GM21515 (cell line): ENCODE data around the gene KIR3DL1.
"Not testable (repeated sequence)": the region's sequence is repeated elsewhere in the genome, so short reads cannot be mapped to it uniquely, and the experiment has no call there.

Experiments
- ATAC-seq: cut with Tn5 transposase; IDR thresholded peaks from one replicate; pipeline ENCODE4 v1.9.1; 2021; ENCODE audit not compliant: unreplicated experiment

KIR3DL1 gene

DNA sequence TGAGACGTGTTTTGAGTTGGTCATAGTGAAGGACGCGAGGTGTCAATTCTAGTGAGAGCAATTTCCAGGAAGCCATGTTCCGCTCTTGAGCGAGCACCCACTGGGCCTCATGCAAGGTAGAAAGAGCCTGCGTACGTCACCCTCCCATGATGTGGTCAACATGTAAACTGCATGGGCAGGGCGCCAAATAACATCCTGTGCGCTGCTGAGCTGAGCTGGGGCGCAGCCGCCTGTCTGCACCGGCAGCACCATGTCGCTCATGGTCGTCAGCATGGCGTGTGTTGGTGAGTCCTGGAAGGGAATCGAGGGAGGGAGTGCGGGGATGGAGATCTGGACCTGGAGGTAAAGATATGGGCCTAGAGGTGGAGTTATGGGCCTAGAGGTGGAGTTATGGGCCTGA is at the start of gene KIR3DL1:
KIR3DL1 (plus strand) TSS at position 218 of the 400 bp plus-strand sequence.
- ATAC-seq, result not testable (repeated sequence)

DNA sequence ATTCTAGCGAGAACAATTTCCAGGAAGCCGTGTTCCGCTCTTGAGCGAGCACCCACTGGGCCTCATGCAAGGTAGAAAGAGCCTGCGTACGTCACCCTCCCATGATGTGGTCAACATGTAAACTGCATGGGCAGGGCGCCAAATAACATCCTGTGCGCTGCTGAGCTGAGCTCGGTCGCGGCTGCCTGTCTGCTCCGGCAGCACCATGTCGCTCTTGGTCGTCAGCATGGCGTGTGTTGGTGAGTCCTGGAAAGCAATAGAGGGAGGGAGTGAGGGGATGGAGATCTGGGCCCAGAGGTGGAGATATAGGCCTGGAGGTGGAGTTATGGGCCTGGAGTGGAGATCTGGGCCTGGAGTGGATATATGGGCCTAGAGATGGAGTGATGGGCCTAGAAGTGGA is 46.6 kb upstream of the KIR3DL1 start, which contains the start of gene KIR2DL1:
KIR2DL1 (plus strand) TSS at position 148 of the 400 bp plus-strand sequence; CDS start at position 206, 58 bp downstream.
- not testable (repeated sequence) for ATAC-seq

DNA sequence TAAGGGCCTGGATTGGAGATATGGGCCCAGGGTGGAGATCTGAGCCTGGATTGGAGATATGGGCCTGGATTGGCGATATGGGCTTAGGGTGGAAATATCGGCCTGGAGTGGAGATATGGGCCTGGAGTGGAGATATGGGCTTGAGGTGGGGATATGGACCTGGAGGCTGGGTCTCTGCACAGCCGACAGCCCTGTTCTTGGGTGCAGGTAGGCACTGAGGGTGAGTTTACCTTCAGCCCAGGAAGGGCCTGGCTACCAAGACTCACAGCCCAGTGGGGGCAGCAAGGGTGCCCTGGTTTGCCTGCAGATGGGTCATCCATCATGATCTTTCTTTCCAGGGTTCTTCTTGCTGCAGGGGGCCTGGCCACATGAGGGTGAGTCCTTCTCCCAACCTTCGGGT is 45.8 kb upstream of the KIR3DL1 start:
- ATAC-seq, result not testable (repeated sequence)

DNA sequence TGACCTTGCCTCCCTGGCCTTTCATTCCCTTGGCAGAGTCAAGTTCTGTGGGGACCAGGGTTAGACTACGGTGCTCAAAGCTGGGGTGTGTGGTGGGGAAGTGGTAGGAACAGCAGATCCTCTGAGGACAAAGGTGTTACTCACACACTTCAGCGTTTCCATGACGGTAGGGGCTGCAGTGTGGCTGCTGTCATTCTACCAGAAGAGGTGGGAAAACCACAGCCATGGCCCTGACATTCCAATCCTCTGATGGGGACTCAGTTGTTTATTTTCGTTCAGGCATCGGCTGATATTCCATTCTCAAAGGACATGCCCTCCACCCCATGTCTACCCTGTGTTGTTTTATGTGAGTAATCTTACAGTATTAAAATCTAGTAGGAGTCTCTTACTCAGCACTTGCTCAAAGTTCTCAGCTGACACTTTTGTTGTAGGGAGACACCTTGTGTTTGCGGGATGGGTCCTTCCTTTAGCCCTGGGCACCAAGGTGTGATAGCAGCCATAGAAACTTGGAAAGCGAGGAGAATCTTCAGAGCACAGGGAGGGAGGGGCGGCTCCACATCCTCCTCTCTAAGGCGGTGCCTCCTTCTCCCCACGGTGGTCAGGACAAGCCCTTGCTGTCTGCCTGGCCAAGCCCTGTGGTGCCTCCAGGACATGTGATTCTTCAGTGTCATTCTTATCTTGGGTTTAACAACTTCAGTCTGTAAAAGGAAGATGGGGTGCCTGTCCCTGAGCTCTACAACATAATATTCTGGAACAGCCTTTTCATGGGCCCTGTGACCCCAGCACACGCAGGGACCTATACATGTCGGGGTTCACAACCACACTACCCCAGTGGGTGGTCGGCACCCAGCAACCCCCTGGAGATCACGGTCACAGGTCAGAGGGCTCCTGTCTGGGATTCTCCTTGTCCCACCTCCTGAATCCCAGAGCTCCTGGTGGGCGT is 45.0 kb upstream of the KIR3DL1 start:
- not testable (repeated sequence) for ATAC-seq

DNA sequence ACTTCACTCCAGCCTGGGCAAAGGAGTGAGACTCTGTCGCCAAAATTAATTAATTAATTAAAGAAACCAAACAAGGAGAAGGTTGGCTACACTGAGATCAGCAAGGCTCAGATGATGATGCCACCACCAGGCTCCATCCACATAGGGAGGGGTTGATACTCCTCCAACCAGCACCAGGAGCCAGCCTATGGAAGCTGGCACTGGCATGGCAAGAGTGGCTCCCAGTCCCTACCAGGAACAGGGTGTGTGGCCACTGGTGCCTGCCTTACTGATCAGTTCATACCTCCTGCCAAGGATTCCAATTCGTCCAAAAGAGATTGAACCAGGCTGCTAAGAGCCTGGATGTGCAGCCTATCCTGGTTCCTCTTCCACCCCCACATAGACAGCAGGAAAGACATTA is 43.6 kb upstream of the KIR3DL1 start:
- not testable (repeated sequence) for ATAC-seq

DNA sequence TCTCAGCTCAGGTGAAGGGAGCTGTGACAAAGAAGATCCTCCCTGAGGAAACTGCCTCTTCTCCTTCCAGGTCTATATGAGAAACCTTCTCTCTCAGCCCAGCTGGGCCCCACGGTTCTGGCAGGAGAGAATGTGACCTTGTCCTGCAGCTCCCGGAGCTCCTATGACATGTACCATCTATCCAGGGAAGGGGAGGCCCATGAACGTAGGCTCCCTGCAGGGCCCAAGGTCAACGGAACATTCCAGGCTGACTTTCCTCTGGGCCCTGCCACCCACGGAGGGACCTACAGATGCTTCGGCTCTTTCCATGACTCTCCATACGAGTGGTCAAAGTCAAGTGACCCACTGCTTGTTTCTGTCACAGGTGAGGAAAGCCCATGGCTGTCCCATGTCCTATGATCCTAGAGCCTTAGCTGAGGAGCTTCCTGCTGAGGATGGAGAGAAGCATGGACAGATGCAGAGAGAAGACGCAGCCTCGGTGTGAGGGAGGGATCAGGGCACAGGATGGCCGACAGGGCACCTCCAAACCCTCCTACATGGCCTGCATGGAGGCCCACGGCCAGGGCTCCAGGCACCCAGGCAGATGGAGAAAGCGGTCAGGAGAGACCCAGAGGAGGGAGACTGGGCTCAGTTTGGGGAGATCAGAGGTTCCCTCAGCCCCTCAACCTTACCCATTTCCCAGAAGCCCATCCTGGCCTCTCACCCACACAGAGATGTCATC is 41.0 kb upstream of the KIR3DL1 start:
- not testable (repeated sequence) for ATAC-seq

DNA sequence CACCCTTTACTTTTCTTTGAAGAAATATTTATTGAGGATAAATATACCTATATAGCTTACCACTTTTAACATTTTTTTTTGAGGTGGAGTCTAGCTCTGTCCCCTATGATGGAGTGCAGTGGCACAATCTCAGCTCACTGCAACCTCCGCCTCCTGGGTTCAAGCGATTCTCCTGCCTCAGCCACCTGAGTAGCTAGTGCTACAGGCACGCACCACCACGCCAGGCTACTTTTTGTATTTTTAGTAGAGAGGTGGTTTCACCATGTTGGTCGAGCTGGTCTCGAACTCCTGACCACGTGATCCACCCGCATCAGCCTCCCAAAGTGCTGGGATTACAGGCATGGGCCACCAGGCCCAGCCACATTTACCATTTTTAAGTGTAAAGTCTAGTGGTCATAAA is 40.4 kb upstream of the KIR3DL1 start:
- ATAC-seq, result not testable (repeated sequence)

DNA sequence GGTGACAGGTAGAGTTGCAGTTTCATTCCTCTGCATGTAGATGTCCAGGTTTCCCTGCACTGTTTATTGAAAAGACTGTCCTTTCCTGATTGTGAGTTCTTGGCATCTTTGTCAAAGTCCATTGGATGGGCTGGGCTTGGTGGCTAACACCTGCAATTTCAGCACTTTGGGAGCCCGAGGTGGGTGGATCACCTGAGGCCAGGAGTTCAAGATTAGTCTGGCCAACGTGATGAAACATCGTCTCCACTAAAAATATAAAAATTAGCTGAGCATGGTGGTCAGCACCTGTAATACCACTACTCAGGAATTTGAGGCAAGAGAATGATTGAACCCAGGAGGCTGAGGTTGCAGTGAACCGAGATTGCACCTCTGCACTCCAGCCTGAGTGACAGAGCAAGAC is 38.4 kb upstream of the KIR3DL1 start:
- not testable (repeated sequence) for ATAC-seq

DNA sequence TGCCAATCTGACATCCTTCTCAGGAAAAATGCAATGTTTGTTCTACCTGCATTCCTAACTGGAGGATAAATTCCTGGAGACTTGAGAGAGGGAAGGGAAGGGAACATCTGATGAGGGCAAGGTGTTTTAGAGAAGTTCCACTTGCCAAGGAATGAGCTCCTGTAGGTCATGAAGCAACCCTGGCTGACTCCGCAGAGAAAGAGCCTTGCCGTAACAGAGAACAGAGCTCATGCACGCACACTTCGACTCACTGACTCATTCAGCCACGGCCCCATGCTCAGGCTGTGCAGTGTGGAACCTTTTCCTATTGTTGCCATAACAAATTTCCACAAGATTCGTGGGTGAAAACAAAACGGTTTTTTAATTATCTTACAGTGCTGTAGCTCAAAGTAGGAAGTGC is 37.4 kb upstream of the KIR3DL1 start:
- ATAC-seq, result not testable (repeated sequence)

DNA sequence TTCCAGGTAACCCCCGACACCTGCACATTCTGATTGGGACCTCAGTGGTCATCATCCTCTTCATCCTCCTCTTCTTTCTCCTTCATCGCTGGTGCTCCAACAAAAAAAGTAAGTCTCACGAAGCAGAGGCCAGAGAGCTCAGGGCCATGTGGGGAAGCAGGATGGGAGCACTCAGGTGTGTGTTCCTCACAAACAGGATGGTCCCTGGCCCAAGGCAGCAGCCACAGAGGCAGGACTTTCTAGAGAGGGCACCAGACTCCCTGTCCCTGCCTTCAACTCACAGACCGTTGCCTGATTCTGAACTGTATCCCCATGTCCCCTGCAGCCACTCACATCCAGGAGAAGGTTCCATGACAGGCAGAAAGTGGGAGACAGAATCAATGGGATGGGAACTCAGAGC is 33.4 kb upstream of the KIR3DL1 start:
- not testable (repeated sequence) for ATAC-seq

DNA sequence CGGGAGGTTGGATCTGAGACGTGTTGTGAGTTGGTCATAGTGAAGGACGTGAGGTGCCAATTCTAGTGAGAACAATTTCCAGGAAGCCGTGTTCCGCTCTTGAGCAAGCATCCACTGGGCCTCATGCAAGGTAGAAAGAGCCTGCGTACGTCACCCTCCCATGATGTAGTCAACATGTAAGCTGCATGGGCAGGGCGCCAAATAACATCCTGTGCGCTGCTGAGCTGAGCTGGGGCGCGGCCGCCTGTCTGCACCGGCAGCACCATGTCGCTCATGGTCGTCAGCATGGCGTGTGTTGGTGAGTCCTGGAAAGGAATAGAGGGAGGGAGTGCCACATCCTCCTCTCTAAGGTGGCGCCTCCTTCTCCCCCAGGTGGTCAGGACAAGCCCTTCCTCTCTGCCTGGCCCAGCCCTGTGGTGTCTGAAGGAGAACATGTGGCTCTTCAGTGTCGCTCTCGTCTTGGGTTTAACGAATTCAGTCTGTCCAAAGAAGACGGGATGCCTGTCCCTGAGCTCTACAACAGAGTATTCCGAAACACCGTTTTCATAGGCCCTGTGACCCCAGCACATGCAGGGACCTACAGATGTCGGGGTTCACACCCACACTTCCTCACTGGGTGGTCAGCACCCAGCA is 30.1 kb upstream of the KIR3DL1 start:
- ATAC-seq, result not testable (repeated sequence)

DNA sequence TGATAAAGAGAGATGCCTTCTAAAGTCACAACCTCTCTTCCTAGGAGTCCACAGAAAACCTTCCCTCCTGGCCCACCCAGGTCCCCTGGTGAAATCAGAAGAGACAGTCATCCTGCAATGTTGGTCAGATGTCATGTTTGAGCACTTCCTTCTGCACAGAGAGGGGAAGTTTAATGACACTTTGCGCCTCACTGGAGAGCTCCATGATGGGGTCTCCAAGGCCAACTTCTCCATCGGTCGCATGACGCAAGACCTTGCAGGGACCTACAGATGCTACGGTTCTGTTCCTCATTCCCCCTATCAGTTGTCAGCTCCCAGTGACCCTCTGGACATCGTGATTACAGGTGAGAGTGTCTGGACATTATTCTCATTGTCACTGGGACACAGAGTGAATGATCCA is 28.1 kb upstream of the KIR3DL1 start:
- ATAC-seq, result not testable (repeated sequence)

DNA sequence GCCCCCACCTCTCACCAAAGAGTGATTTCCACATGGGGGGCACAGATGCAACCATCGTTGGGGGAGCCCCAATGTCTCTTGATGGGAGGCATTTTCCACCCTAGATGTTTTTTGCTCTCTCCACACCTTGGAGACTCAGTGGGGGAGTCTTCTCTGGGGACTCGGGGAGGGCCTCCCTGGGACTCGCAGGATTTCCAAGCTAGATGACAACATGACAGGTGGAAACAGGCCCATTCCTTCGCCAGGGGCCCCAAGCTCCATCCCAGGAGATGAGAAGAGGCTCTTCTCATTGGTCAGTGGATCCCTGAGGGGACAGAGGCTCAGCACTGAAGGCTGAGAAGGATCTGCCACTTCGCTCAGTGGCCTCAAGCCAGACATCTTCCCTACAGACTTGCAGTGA is 25.6 kb upstream of the KIR3DL1 start:
- ATAC-seq, result no peak

DNA sequence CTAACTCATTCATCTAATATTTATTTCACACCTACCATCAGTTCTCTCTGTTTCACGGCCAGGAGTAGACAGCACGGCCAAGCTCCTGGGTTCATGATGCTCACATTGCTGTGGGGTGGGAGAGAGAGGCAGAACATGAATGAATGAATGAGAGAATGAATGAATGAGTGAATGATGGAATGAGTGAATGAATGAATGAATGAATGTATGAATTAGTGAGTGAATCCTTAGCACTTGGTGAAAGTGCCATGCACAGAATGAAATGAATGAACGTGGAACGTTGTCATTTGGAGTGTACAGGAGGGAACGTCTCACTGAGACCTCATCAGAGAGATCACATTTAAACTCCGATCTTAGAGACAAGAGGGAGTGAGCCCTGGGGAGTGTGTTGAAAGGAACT is 24.8 kb upstream of the KIR3DL1 start:
- ATAC-seq, result no peak

DNA sequence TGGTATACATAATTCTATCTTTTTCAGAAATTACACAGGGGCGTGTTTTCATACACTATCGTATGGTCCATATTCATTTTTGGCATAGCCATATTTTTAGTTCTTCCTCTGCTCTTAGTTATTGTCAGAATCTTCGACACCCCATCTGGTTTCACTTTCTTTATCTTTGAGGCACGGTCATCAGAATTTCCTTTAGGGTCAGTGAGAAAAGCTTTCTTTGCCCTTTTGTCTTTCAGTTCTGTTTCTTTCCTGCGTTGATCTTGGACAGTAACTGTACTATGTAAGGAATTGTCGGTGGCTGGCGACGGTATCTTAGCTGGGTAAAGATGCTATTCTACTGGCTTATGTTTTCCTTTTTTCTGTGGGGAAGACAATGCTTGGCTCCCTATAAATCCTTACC is 23.5 kb upstream of the KIR3DL1 start:
- no peak for ATAC-seq

DNA sequence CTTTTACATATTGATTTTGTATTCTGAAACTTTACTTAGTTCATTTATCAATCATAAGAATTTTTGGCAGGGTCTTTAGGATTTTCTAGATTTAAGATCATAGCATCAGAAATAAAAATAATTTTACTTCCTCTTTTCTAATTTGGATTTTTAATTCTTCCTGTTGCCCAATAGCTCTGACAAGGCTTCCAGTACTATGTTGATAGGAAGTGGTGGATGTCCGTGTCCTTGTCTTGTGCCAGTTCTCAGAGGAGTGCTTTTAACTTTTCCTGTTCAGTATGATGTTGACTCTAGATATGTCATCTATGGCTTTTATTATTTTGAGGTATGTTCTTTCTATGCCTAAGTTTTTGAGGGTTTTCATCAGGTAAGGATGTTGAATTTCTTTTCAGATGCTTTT is 20.5 kb upstream of the KIR3DL1 start:
- no peak for ATAC-seq

DNA sequence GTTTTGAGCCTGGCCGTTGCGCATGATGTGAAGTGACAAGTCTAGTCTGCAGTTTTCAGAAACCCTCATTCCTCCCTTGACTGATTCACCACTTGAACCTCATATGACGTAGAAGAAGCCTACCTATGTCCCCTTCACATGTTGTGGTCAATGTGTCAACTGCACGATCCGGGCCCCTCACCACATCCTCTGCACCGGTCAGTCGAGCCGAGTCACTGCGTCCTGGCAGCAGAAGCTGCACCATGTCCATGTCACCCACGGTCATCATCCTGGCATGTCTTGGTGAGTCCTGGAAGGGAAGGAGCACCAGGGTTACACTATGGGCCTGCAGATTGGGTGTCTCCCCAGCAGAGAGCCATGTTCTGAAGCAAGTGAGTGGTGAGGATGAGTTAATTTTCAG is 12.9 kb upstream of the KIR3DL1 start, which contains the start of gene KIR2DL4:
KIR2DL4 (plus strand) TSS at position 201 of the 400 bp plus-strand sequence; CDS start at position 243, 42 bp downstream.
- no peak for ATAC-seq

DNA sequence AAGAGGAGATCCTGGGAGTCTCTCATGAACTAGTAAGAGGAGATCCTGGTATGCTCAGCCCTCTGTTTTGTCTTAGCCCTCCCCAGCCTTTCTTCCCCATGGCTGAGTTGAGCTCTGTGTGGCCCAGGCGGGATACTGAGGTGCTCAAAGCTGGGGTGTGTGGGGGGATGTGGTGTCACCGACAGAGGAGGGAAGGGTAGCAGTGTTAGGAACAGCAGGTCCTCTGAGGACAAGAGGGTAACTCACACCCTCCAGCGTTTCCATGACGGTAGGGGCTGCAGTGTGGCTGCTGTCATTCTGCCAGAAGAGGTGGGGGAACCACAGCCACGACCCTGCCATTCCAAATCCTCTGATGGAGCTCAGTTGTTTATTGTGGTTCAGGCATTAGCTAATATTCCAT is 12.2 kb upstream of the KIR3DL1 start:
- ATAC-seq, result no peak

DNA sequence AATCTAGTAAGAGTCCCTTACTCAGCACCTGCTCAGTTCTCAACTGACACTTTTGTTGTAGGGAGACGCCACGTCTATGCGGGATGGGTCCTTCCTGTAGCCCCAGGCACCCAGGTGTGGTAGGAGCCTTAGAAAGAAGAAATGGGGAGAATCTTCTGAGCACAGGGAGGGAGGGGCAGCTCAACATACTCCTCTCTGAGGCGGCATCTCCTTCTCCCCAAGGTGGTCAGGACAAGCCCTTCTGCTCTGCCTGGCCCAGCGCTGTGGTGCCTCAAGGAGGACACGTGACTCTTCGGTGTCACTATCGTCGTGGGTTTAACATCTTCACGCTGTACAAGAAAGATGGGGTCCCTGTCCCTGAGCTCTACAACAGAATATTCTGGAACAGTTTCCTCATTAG is 11.7 kb upstream of the KIR3DL1 start:
- no peak for ATAC-seq

DNA sequence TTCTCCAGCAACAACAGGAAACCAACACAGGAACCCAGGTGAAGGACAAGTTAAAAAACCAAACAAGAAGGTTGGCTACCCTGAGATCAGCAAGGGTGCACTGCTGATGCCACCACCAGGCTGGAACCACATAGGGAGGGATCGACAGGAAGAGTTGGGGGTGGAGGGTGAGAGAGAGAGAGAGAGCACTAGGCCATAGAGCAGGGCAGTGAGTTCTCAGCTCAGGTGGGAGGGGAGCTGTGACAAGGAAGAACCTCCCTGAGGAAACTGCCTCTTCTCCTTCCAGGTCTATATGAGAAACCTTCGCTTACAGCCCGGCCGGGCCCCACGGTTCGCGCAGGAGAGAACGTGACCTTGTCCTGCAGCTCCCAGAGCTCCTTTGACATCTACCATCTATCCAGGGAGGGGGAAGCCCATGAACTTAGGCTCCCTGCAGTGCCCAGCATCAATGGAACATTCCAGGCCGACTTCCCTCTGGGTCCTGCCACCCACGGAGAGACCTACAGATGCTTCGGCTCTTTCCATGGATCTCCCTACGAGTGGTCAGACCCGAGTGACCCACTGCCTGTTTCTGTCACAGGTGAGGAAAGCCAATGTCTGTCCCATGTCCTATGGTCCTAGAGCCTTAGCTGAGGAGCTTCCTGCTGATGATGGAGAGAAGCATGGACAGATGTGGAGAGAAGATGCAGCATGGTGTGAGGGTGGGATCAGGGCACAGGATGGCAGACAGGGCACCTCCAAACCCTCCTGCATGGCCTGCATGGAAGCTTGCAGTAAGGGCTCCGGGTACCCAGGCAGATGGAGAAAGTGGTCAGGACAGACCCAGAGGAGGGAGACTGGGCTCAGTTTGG is 10.4 kb upstream of the KIR3DL1 start:
- no peak for ATAC-seq
